Measurements from ENCODE around the gene FREM3.

FREM3 gene

GRCh38 chr4:143667461-143667860, 33.0 kb downstream of the FREM3 start:
- no peak for DNase-seq (ENCODE audit: low read depth in 2 of 2)

DNA sequence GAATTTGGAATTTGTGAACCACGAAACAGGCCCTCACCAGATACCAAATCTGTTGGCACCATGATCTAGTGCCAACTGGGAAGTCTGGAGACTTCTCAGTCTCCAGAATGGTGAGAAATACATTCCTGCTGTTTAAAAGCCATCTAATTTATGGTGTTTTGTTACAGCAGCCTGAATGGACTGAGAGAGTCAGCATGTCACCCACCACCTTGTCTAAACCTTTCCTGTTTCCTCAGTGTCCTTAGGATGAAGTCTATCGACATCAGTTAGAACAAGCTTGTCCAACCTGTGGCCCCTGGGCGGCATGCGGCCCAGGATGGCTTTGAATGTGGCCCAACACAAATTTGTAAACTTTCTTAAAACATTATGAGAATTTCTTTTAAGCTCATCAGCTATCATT, 42.1 kb downstream of the FREM3 start:
- DNase-seq (ENCODE audit: low read depth in 2 of 2) = no peak

DNA sequence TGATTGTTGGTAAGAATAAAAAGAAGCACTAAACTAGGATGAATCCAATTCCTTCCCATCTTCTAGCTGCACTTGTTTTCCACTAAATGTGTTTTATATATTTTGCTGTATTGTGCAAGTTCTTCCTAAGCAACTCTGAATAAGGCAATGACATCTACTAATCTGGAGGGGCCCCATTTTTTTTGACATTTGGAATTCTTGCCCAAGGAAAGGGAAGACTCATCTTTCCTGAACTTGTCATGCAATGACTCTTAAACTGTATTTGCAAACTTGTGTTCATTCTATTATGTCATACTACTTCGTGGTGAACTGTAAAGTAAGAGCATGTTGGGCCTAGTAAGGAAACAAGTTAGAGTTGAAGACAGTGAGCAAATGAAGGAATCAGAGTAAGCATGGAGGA, 45.9 kb downstream of the FREM3 start:
- DNase-seq (ENCODE audit: low read depth in 2 of 2) = no peak

- no peak for DNase-seq (ENCODE audit: low read depth in 2 of 2)
Observed at GRCh38 chr4:143653031-143653430, 47.4 kb downstream of the FREM3 start.

DNA sequence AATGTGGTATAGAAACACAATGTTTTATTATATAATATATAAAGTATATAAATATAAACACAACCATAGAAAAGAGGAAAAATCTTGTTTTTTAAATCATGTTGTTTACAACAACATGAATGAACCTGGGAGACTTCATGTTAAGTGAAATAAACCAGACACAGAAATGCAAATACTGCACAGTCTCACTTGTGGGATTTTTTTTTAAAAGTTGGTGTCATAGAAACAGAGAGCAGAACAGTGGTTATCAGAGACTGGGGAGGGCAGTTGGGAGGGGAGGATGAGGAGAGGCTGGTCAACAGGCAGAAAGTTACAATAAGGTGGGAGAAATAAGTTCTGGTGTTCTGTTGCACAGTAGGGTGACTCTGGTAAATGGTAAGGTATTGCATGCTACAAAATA, 57.1 kb downstream of the FREM3 start:
- DNase-seq (ENCODE audit: low read depth in 2 of 2) = no peak

DNA sequence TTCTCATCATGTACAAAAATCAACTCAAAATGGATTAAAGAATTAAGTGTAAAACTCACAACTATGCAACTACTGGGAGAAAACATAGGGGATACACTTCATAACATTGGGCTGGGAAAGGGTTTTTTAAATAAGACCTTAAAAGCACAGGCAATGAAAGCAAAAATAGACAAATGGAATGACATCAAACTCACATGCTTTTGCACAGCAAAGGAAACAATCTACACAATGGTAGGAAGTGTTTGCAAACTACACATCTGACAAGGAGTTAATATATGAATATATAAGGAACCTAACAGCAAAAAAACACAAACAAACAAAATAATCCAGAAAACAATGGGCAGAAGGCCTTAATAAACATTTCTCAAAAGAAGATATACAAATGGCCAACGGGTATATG, 57.9 kb downstream of the FREM3 start:
- no peak for DNase-seq (ENCODE audit: low read depth in 2 of 2)

DNA sequence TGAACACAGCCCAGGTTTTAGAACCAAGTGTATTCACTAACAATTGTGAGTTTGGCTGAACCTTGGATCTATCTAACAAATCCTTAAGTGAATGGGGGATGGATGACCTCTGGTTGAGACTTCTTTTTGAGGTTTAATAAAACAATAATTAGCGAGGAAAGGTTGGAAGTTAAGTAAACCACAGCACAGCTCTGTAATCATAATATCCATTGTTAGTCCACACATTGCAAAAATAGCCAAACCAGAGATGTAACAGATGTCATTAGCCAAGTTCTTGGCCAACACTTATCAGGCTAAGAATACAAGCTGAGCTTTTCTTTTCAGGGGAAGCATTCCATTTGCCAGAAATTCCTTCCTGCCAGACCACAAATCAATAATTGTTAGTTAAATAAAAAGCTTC, 59.1 kb downstream of the FREM3 start:
- no peak for DNase-seq (ENCODE audit: low read depth in 2 of 2)

GRCh38 chr4:143634763-143635162, 65.7 kb downstream of the FREM3 start:
- no peak for DNase-seq (ENCODE audit: low read depth in 2 of 2)

- no peak for DNase-seq (ENCODE audit: low read depth in 2 of 2)
Observed at GRCh38 chr4:143633833-143634232, 66.6 kb downstream of the FREM3 start.

DNA sequence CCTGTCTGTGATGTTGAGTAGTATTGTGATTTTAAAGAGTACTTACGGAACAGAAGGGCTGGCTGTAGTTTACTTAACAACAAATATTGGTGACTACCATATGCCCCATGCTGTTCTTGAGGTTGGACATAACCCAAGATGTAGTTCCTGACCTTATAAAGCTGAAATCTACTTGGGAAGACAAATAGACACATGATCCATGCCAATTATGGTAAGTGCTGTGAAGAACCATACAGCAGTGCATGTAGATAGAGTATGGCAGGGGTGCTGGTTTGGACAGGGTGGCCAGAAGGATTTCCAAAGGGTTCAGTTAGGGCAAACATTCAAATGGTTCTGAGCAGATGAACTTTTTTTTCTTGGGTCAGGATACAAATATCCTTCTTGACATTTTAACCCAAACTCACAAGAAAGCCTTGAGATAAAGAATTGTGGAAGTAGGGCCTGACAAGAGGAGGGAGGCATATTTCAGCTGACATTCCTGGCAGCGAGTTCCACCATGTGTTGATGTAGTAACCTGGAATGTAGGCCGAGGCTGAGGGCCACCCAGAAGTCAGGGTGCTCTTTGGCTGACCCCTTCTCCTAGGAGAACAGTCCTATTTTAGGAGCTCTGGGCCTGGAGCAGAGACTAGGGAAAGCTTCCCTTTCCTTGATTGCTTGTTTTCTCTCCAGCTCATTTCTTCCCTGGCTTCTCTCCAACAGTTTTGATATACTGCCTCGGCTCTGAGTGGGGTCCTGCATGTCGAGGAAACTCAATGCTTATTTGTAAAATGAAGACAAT, 74.2 kb downstream of the FREM3 start:
- DNase-seq (ENCODE audit: low read depth in 2 of 2) = no peak

GRCh38 chr4:143625632-143626031, 74.8 kb downstream of the FREM3 start:
- DNase-seq (ENCODE audit: low read depth in 2 of 2) = no peak

DNA sequence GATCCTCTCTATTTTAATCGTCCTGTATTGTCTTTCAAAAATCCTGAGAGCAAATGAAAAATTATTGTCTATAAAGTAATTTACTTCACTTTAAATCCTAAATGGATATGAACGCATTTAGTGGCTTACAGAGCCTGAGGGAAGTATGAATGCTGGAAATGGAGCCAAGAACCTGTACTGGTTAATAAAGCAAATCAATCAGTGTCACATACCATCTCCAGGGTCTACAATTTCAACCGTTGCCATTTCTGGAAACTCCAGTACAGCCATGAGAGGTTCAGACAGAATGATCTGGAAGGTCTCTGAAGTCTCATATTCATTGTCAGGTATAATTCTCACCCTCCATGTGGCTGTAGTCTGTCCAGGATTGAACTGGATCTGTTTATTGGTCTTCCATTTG, 76.6 kb downstream of the FREM3 start:
- no peak for DNase-seq (ENCODE audit: low read depth in 2 of 2)

GRCh38 chr4:143618811-143619210, 81.7 kb downstream of the FREM3 start:
- DNase-seq (ENCODE audit: low read depth in 2 of 2) = no peak

DNA sequence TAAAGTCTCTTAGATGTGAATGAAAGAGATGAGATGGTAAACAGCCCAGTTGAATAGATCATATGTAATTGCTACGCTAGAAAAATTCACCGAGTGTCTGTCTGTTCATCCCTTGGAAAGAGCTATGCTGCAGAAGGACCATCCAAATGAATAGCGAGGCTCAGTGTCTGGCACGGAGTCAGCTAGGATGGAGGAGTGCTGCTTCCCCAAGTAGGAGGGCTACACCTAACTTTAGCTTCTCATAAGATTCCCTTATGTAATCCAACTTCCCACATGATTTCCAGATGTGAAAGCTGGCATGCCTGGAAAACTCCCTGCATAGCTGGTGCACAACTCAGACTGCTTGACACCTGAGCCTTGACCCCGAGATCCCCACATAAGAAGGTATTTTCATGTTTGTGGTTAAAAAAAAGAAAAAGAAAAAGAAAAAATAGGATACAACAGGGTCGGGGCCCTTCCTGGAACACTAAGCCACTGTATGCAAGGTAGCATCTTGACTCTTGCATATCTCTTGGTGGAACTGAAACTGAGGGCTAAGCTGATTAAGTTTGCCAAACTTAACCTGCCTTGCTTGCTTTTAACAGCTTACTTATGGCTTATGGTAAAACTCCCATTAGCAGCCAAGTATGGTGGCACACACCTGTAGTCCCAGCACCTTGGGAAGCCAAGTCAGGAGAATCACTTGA, 82.3 kb downstream of the FREM3 start:
- no peak for DNase-seq (ENCODE audit: low read depth in 2 of 2)

DNA sequence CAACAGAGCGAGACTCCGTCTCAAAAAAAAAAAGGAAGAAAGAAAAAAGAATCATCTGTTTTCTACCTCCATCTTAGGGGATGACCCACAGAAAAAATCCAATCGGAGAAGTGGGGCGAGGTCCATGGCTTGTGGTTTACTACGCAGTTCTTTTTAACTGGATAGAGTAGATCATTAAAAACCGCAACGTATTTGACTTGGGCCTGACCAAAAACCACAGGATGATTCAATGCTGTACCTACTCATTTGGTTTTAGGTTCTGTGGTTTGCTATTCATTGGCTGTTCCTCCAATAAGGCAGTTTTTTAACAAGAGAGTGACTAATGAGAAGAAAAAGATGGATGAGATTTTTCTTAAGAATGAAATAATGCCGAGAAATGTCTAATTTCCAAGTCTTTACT, 83.7 kb downstream of the FREM3 start:
- DNase-seq (ENCODE audit: low read depth in 2 of 2) = no peak

DNA sequence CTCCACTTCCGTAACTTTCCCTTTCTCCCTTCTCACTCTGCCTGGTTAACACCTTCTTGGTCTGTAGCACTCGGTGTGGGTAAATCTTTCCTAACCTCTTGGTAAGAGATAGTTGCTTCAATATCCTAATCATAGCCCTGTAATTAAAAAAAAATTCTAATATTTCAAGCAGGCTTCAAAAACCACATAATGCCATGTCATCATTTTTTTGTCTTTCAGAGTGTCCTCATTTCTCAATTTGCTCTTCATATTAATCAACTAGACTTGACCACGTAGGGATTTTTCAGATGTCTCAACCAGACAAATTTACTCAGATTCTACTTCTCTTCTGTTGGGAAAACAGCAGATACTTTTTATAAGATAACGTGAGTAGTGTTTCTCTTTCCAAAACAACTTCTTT, 91.0 kb downstream of the FREM3 start:
- DNase-seq (ENCODE audit: low read depth in 2 of 2) = no peak

GRCh38 chr4:143606480-143606879, 94.0 kb downstream of the FREM3 start:
- DNase-seq (ENCODE audit: low read depth in 2 of 2) = no peak

DNA sequence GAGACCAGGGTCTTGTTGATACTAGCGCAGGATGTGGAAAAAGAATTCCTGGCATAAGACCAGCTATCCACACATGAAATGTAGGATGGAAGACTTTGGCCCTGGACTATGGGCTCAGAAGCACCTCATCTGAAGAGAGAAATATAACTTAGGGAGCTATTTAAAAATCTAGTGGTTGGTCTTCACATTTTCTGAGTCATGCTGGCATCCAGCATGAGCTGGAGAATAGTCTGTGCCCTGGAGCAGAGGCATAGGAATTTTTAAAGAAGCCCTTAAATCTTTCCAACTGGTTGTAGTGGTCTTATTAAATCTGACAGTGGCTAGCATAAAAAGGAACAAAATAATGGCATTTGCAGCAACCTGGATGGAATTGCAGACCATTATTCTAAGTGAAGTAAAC, 100.6 kb downstream of the FREM3 start:
- DNase-seq (ENCODE audit: low read depth in 2 of 2) = no peak

- no peak for DNase-seq (ENCODE audit: low read depth in 2 of 2)
Observed at GRCh38 chr4:143598816-143599215, 101.7 kb downstream of the FREM3 start.

- DNase-seq (ENCODE audit: low read depth in 2 of 2) = no peak
Observed at GRCh38 chr4:143597276-143597675, 103.2 kb downstream of the FREM3 start.

GRCh38 chr4:143587703-143588102, 112.8 kb downstream of the FREM3 start:
- DNase-seq (ENCODE audit: low read depth in 2 of 2) = no peak

GRCh38 chr4:143586080-143586479, 114.4 kb downstream of the FREM3 start:
- DNase-seq (ENCODE audit: low read depth in 2 of 2) = no peak

DNA sequence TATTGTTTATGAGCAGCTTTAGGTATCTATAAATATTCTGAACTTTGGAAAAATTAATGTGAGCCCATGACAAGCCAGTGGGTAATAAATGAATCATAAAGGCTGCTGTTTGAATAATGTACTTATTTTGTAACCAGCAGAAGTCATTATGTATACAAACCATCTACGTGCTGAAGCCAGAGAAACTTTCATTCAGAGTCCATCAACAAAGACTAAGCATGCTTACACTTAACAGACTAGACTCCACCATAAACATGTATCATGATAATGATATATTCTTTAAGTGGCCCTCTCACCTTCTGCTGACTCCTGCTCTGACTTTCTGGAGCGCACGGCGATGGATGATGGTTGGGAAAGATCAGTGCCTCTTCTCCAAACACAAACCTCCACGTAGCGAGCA, 114.9 kb downstream of the FREM3 start:
- no peak for DNase-seq (ENCODE audit: low read depth in 2 of 2)

All from stimulated activated CD8-positive, alpha-beta memory T cell treated with anti-CD3 and anti-CD28 coated beads, Interleukin-7, amount 100 ng/mL, for 1 hour (primary cell).